Stimulated activated CD4-positive, alpha-beta T cell treated with anti-CD3 and anti-CD28 coated beads, Interleukin-2, amount 100 ng/mL, for 4 hours (primary cell): ENCODE measurements around the gene RAET1G.
A peak's percentile ranks its signal among the peaks of the same experiment; 100 is the strongest.
"Not testable (repeated sequence)": the region's sequence is repeated elsewhere in the genome, so short reads cannot be mapped to it uniquely, and the experiment has no call there.

ENCODE experiments used
- DNase-seq: peaks from one replicate; pipeline ENCODE4 v3.0.0-alpha.2; 2020; ENCODE audit warnings: low read depth

RAET1G gene

DNA sequence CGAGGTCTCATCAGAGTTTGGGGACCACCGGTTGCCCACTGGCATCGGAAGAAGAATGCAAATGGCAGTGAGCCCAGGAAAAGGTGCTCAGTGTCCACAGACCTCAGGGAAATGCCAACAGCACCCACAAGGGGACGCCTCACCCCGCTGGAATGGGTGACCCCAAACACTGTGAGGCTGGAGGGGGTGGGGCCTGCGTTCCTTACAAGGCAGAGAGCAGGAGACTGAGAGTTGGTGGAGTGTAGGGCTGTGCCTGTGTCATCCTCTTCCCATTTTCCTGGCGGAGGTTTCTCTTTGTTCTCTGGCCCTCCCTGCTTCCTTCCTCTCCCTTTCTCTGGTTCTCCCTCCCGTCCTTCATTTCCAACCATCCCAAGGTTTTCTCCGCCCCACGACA is 31.0 kb upstream of the RAET1G start:
- DNase-seq = not testable (repeated sequence)

DNA sequence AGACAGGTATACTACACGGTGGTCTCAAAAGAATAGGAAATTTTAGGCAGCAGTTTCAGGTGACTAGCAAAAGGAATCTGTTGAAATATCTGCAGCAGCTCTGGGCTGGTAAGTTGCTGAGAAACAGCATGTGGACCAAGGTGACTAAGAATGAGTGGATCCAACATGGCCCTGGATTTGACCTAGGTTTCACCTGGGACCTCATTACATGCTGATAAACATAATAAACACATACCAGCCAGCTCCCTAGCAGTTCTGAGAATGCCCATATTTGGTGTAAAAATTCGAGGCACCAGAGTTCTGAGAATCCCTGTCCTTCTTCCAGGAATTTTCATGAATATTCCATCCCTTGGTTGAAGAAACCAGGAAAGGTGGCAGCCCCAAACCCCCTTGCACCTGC is 30.5 kb upstream of the RAET1G start:
- not testable (repeated sequence) for DNase-seq

DNA sequence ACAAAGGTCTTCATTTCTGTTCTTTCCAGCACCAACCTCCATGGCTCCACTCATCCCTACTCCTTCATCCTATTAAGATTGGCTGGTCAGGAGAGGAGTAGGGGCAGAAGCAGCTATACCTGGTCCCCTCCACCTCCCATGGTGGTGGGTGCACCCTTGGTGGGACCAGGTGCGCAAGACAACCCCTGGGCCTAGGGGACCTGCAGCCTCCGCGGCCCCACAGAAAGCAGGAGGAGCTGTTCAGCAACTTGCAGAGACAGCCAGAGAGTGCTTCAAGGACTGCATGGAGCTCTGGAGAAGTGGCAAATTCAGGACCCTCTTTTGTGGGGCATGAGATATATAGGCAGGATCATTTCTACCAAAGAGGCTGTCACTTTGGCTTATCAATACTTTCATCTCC is 28.7 kb upstream of the RAET1G start:
- DNase-seq = no peak

DNA sequence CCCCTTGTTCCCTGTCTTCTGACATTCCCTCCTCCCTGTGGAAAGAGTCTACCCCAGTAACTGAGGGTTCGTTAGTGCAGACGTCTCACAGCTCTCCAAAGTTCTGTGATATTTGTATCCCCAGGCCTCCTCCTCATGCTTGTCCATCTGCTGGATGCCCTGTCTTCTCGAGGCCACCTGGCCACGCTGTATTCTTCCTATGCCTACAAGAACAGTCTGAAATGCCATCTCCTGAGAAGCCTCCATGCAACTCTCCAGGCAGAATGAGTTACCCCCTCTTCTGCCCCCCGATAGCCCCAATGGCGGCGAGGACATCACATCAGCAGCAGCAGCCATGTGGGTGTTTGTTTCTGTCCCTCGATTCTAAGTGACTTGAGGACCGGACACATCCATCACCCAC is 28.2 kb upstream of the RAET1G start:
- no peak for DNase-seq

DNA sequence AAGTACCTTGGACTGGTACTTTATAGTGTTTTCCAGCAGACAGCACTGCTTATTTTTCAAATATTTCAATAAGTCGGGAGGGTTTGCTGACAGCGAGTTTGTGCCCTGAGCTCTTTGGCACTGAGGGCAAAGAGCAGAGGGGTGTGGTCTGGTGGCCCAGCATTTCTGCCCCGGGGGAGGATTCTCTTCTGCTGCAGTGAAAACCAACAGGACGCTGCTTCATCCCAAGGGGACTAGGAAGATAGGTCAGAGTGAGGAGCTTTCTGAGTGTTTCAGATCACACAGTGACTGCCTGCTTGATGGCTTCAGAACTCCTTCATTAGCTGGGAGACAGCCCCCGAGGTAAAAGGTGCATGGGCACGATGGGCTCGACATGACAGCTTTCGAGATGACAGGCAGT is 27.5 kb upstream of the RAET1G start:
- no peak for DNase-seq

DNA sequence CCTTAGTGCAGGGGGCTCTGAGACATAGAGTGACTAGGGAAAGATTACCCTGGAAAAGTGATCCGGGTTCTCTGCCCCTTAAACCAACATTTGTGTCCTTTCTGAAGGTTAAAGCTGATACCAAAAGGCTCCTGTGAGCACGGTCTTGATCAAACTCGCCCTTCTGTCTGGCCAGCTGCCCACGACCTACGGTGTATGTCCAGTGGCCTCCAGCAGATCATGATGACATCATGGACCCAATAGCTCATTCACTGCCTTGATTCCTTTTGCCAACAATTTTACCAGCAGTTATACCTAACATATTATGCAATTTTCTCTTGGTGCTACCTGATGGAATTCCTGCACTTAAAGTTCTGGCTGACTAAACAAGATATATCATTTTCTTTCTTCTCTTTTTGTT is 25.7 kb upstream of the RAET1G start:
- no peak for DNase-seq

DNA sequence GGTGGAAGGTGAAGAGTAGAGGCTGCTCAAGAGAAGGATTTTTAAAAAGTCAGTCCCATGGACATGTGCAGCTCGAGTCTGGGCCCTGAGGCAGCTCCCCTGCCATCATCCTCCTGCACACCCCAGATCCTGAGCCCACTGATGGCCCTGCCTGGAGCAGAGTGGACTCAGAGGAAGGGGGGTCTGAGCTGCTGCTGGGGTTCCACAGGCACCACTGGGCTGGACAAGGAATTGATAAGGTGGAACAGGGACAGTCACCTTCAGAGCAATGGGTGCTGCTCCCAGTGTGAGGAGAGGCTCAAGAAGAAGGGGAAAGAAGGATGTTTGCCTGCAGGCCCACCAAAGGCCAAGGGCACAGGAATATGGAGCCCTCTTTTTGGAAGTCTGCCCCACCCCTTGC is 25.1 kb upstream of the RAET1G start:
- no peak for DNase-seq

DNA sequence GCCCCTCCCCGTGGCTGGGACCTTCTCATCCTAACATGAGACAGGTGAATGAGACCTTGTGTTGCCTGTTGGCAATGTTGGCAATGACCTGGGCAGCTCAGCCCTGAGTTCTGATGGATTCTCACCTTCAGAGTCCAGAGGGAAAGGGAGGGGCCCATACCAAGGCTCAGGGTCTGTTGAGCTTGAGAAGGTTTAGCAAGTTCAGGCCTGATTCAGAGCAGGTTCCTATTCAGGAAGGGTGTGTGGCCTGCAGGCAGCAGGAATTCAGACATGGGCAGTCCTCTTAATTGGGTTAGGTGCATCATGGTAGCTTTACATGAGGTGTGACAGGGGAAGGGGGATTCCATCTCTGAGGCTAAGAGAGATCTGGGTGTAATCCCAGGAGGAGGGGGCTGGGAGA is 24.6 kb upstream of the RAET1G start:
- DNase-seq = not testable (repeated sequence)

DNA sequence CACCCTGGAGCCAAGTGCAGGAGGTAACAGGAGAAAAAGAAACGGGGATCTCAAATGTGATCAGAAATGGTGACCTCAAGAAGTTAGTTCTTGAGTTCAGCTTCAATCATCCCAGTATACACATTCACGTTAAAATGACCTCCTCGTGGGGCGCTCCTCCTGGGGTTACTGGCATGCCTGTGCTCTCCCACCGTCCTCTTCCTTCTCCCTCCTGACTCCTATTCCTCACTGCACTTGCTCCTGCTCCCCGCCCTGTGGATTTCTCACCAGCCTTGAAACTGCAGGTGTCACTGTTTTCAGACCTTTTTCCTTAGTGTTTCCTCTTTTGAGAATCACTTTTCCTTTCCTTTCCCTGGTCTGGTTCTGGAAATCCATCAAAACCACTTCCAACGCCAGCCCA is 23.7 kb upstream of the RAET1G start:
- not testable (repeated sequence) for DNase-seq

DNA sequence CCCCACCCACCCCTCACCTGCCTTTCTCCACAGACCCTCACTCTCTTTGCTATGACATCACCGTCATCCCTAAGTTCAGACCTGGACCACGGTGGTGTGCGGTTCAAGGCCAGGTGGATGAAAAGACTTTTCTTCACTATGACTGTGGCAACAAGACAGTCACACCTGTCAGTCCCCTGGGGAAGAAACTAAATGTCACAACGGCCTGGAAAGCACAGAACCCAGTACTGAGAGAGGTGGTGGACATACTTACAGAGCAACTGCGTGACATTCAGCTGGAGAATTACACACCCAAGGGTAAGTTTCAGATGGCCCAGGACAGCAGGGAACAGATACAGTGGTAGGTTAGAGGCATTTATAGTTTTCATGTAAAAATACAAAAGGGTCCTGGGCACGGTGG is 22.4 kb upstream of the RAET1G start:
- not testable (repeated sequence) for DNase-seq

DNA sequence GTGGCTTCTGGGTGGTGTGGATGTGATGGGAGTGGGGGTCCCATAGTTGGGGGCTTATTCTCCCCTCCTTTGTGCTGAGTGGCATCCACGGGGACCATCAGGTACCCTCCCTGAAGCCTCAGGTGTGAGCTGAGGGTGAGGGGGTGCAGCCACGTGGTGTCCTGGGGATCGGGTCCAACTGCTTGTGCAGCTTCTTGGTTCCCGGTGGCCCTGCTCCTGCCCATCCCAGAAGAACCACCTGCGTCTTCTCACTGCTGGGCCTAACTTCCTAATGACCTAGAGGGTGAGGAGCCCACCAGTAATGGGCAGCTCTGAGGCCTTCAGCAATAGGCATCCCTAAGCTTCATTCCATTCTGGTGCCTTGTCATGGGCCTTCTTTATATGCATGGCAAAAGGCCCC is 20.4 kb upstream of the RAET1G start:
- not testable (repeated sequence) for DNase-seq

DNA sequence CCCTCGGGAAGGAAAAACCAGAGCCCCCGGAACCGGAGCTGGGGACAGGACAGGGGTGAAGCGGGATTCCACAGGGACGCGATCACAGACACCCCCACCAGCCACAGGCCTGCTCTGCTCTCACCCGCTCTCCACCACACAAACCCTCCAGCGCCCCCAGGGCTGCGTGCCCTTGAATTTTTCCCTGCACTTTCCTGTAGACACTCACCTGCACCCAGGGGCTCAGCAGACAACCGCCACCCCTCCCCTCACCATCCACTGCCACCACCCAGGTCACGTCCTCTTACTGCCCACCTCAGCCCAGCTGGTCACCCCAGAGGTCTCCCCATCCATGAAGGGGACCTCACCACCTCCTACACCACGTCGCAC is 19.5 kb upstream of the RAET1G start:
- DNase-seq = no peak

DNA sequence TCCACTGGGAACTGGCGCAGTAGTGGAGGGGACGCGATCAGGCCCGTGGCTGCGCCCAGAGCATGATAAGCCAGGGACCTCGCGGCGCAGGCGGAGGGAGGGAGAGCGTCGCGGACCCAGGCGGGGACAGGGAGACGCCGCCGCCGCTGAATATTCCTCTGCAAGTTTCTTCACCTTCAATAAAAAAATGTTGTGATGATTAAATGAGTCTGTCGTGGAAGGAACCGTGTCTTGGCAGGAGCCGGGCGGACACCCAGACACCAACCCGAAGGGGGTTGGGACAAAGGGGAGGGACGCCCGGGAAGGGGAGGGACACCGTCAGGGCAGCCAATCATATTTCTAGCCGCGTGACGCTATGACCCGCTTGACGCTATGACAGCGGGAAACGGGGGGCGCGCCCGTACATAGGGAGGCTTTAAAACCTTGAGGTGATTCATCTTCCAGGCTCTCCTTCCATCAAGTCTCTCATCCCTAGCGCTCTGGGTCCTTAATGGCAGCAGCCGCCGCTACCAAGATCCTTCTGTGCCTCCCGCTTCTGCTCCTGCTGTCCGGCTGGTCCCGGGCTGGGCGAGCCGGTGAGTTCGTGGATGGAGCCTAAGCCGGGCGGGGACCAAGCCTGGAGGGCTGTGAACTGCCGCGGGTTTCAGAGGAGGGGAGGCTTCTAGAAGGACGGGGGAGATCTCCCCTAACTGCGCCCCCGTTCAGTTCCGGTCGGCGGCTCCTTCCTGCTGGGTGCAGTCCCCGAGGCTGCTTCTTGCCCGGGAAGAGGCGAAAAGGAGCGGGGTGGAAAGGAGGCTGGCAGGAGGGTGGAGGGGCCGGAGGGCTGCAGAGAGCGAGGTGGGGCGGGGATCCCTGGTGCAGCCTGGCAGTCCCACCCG is 18.9 kb upstream of the RAET1G start, which contains the start of gene ULBP2:
TSS of gene ULBP2 (plus strand) at position 432 of the 878 bp plus-strand sequence. CDS start at position 491, 59 bp downstream.
- DNase-seq = peak; percentile 89

DNA sequence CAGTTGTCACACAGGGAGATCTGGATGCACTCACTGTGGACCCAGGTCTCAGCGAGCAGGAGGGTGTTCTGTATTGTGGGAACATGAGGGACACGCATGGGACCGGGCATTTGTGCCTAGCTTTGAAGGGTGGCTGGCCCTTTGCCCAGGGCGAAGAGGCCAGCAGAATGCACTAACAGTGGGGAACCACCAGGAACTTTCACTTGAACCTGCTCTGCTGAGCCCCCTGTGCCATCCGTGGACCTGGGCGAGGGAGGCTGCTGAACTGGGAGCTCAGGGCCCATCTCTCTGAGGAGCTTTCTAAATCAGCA is 17.7 kb upstream of the RAET1G start:
- DNase-seq = no peak

DNA sequence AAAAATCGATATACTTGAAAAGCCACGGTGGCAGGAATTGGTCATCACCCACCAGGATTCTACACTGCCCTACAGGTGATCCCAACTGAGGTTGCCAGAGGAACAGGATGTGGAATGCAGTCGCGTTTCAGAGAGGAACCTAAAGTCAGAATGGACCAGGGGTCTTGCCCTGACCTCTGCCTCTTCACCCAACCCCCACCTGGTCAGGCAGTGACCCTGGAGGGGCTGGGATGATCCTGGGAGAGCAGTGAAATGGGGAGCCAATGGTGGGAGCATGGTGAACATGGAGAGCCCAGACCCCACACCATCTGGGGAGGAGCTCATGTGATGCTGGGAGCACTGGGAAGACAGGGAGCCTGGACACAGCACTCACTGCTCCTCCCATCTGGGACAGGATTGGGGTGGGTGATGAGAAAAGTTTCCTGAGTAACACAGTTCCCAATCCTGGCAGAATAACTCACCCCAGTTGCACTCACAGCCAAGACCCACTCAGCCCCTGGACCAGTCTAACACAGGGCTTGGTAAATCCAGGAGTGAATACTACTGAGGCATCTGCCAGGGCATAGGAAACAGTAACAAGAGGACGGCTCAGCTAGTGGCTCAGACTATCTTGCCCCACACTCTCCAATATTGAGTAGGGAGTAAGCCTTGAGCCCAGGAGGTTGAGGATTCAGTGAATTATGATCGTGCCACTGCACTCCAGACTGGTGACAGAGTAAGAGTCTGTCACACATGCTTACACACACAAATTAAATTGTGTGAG is 17.2 kb upstream of the RAET1G start:
- DNase-seq = no peak

DNA sequence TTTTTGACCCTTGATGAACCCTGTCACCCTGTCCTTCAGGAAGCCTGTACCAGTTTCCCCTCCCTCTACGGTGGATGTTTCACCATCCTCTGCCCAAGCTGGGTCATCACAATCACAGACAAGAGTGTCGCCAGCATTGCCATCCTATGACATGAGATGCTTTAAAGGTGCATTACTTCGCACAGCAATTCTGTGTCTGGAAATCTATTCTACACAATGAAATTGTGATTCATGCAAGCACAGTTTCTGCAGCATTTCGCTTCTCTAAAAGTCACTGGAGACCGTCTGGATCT is 16.4 kb upstream of the RAET1G start:
- DNase-seq = no peak

DNA sequence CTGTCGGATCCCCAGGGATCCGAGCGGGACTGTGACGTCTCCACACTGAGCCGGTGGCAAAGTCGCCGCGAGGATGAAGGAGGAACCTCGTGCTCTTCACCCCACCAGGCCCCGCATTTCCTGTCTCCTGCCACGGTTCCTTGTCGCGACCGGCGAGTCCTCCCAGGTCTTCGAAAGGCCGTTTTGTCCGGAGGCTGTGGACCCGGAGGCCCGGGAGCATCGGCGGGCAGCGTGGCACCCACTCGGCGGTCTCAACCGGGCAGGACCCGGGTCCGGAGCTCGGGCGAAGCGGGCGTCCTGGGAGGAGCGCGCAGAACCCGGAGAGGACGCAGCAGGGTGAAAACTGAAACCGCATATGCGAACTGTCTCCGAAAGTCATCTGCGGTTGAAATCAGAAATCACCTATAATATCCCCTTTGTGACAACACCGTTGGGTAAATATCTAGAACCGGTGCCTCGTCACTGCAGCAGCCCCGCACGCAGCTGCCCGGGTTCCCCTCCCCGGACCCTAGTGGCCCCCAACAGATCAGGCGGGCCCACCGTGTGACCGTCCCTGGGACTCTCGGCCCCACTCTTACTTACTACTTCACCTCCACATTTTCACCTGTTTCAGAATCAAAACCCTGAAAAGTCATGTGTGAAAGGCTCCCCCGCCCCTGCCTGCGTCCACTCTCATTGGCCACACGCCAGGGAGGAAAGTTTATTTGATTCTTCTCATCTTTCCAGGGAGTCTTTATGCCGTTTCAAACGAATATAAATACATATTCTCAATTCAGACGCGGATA is 15.8 kb upstream of the RAET1G start:
- peak; percentile 19 for DNase-seq

DNA sequence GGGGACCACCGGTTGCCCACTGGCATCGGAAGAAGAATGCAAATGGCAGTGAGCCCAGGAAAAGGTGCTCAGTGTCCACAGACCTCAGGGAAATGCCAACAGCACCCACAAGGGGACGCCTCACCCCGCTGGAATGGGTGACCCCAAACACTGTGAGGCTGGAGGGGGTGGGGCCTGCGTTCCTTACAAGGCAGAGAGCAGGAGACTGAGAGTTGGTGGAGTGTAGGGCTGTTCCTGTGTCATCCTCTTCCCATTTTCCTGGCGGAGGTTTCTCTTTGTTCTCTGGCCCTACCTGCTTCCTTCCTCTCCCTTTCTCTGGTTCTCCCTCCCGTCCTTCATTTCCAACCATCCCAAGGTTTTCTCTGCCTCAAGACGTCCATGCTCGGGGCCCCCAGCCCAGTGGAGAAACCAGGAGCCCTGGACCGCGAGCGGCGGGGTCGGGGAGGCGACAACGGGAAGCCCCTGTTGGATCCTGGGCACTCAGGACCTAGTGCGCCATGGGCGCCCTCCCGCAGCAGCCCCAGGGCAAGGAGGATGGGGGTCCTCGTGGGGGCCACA is 15.2 kb upstream of the RAET1G start:
- DNase-seq = not testable (repeated sequence)

DNA sequence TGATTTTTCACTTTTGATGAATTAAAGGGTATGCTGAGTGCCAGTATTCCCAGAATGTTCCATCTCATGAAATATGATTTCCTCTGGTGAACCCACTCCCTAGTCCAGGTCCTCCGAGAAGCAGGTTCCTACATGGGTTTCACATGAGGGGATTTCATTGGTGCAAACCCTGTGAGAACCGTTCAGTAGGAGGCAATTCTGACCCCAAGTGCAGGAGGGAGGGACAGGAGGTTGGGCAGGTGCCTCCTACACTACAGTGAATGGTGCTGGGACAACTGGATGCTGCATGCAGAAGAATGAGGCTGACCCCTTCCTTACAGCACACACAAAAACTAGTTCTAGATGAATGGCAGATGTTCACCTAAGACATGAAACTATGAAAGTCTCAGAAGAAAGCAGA is 13.8 kb upstream of the RAET1G start:
- DNase-seq = no peak

DNA sequence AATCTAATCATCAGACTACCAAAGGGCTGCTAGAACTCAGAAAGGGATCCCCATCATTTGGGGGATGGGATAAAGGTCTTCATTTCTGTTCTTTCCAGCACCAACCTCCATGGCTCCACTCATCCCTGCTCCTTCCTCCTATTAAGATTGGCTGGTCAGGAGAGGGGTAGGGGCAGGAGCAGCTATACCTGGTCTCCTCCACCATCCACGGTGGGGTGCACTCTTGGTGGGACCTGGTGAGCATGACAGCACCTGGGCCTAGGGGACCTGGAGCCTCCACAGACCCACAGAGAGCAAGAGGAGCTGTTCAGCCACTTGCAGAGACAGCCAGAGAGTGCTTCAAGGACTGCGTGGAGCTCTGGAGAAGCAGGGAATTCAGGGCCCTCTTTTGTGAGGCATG is 12.7 kb upstream of the RAET1G start:
- no peak for DNase-seq

DNA sequence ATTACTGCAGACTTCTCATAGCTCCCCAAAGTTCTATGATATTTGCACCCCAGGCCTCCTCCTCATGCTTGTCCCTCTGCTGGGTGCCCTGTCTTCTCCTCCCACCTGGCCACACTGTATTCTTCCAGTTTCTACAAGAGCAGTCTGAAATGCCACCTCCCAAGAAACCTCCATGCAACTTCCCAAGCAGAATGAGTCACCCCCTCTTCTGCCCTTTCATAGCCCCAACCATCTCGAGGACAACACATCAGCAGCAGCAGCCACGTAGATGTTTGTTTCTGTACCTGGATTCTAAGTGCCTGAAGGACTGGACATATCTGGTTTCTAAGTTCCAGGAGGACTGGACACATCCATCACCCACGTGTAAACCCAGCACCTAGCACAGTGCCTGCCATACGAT is 12.3 kb upstream of the RAET1G start:
- no peak for DNase-seq
